WI38 (cell line): ENCODE data around the gene HPS5.

Experiments
- H3K4me3 ChIP-seq: 2 replicates; pipeline ENCODE4 v1.5.1; 2011; ENCODE audit warnings: low read depth, mild to moderate bottlenecking, control low read depth, low read length
- TF ChIP-seq, protein P1 (sequence below): IDR thresholded peaks from 2 replicates; pipeline ENCODE4 v1.5.1; 2012; ENCODE audit warnings: low read depth, mild to moderate bottlenecking, control low read depth, low read length

HPS5 gene, protein sequence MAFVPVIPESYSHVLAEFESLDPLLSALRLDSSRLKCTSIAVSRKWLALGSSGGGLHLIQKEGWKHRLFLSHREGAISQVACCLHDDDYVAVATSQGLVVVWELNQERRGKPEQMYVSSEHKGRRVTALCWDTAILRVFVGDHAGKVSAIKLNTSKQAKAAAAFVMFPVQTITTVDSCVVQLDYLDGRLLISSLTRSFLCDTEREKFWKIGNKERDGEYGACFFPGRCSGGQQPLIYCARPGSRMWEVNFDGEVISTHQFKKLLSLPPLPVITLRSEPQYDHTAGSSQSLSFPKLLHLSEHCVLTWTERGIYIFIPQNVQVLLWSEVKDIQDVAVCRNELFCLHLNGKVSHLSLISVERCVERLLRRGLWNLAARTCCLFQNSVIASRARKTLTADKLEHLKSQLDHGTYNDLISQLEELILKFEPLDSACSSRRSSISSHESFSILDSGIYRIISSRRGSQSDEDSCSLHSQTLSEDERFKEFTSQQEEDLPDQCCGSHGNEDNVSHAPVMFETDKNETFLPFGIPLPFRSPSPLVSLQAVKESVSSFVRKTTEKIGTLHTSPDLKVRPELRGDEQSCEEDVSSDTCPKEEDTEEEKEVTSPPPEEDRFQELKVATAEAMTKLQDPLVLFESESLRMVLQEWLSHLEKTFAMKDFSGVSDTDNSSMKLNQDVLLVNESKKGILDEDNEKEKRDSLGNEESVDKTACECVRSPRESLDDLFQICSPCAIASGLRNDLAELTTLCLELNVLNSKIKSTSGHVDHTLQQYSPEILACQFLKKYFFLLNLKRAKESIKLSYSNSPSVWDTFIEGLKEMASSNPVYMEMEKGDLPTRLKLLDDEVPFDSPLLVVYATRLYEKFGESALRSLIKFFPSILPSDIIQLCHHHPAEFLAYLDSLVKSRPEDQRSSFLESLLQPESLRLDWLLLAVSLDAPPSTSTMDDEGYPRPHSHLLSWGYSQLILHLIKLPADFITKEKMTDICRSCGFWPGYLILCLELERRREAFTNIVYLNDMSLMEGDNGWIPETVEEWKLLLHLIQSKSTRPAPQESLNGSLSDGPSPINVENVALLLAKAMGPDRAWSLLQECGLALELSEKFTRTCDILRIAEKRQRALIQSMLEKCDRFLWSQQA

GRCh38 chr11:18321969-18322711 lies at the start of gene HPS5, which contains the start of gene GTF2H1:
Gene HPS5, minus strand, starts transcription at chr11:18322140. Its CDS starts 4,282 bp downstream, at chr11:18317858.
Gene GTF2H1, plus strand, starts transcription at chr11:18322567. Its CDS starts 10,508 bp downstream, at chr11:18333075.
- H3K4me3 ChIP-seq = peak within 1 kb of the TSS; percentile 77
- TF ChIP-seq, protein P1, sequence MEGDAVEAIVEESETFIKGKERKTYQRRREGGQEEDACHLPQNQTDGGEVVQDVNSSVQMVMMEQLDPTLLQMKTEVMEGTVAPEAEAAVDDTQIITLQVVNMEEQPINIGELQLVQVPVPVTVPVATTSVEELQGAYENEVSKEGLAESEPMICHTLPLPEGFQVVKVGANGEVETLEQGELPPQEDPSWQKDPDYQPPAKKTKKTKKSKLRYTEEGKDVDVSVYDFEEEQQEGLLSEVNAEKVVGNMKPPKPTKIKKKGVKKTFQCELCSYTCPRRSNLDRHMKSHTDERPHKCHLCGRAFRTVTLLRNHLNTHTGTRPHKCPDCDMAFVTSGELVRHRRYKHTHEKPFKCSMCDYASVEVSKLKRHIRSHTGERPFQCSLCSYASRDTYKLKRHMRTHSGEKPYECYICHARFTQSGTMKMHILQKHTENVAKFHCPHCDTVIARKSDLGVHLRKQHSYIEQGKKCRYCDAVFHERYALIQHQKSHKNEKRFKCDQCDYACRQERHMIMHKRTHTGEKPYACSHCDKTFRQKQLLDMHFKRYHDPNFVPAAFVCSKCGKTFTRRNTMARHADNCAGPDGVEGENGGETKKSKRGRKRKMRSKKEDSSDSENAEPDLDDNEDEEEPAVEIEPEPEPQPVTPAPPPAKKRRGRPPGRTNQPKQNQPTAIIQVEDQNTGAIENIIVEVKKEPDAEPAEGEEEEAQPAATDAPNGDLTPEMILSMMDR = no peak

GRCh38 chr11:18371279-18371678 lies 49.3 kb upstream of the HPS5 start:
- no peak overlapping the region for H3K4me3 ChIP-seq
- TF ChIP-seq, protein P1 = no peak

DNA sequence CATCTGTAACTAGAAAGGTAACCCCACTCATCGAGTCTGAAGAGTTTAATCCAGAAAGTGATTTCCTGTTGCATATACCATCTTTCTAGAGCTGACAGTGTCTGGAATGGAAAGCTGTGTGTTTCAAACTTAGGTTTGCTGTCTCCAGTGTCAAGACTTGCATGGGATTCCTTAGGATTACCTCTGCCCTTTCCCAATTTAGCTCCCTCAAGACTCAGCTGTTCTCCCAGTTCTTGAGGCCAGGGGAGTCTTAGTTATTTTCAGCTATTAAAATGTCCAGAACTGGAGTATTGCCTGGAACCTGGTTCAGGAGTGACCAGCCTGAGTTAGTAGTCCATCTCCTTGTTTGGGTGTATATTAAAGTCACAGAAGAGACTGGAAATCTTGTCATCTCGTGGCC lies 47.5 kb upstream of the HPS5 start:
- H3K4me3 ChIP-seq = no peak overlapping the region
- TF ChIP-seq, protein P1 = no peak

DNA sequence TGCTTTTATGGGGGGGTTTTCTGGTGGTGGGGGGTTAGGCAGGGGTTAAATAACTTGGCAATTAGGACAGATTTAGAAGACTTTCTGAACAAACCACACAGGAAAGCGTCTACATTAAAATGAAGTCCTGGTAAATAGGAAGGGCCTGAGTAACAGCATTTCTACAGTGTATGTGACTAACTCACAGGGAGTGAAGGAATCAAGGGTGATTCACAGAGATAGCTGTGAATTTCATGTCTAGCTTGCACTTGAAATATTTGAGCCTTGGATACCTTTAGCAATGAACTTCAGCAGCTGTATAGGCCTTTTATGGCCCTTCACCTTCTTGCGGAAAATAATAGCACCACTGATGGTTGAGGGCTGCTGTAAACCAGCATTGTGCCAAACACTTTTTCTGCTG lies 46.3 kb upstream of the HPS5 start:
- TF ChIP-seq, protein P1 = no peak
- H3K4me3 ChIP-seq = no peak overlapping the region

GRCh38 chr11:18367431-18367830 lies 45.5 kb upstream of the HPS5 start:
- no peak overlapping the region for H3K4me3 ChIP-seq
- TF ChIP-seq, protein P1 = no peak

- TF ChIP-seq, protein P1 = no peak
- no peak overlapping the region for H3K4me3 ChIP-seq
These were observed 44.3 kb upstream of the HPS5 start for GRCh38 chr11:18366286-18366685.
